CD4-positive, alpha-beta T cell (primary cell): ENCODE results near the gene SDK2. TPM values are rescaled to one million over a fixed set of nuclear protein-coding genes. Genes with fewer than 3 reads are reported as not detected.

Source experiments
- ATAC-seq: fragments of 200-7000 bp; cut with Tn5 transposase; one replicate; pipeline ENCODE4 v1.10.0; 2022; ENCODE audit warnings: mild to moderate bottlenecking; ENCODE audit not compliant: poor library complexity
- CTCF ChIA-PET: fragments of 350-600 bp; sonication (Branson Sonifier 250); formaldehyde crosslinking; loops from one replicate; lab custom pipeline; 2021; ENCODE audit warnings: antibody characterized with exemption, inconsistent platforms; lab: Charles Lee
- POLR2A ChIA-PET: fragments of 350-600 bp; sonication (Branson Sonifier 250); formaldehyde crosslinking; loops from one replicate; lab custom pipeline; 2021; ENCODE audit warnings: antibody characterized with exemption, inconsistent platforms; lab: Charles Lee
- DNase-seq, 14 experiments: peaks; one replicate each; pipeline ENCODE4 v3.0.0-alpha.2; 2013 to 2020; ENCODE audit warnings: mixed read lengths in 2 of 14
- H3K27ac ChIP-seq, 2 donors: one replicate each; pipeline versions ENCODE4 v1.5.1 to v1.7.0; 2013; ENCODE audit warnings: low read length in 2 of 2, low read depth in 1 of 2, mild to moderate bottlenecking in 1 of 2
- H3K27me3 ChIP-seq, 2 experiments: 1 replicate in 1 of 2; 2 replicates in 1 of 2; pipeline versions ENCODE4 v1.6.1 to v1.7.0; 2013; ENCODE audit warnings: low read length in 2 of 2, control low read depth in 1 of 2, mild to moderate bottlenecking in 1 of 2, moderate library complexity in 1 of 2; ENCODE audit not compliant: insufficient read depth in 2 of 2, control insufficient read depth in 1 of 2
- H3K36me3 ChIP-seq: one replicate; pipeline ENCODE4 v1.6.1; 2013; ENCODE audit warnings: low read length, control low read depth; ENCODE audit not compliant: insufficient read depth
- H3K4me1 ChIP-seq: one replicate; pipeline ENCODE4 v1.6.1; 2013; ENCODE audit warnings: low read length, control low read depth; ENCODE audit not compliant: insufficient read depth
- H3K4me3 ChIP-seq: one replicate; pipeline ENCODE4 v1.5.1; 2013; ENCODE audit warnings: mild to moderate bottlenecking, low read length, moderate library complexity
- H3K9me3 ChIP-seq, 2 experiments: 1 replicate in 1 of 2; 2 replicates in 1 of 2; pipeline versions ENCODE4 v1.6.1 to v1.7.0; 2013; ENCODE audit warnings: low read length in 2 of 2, mild to moderate bottlenecking in 2 of 2, control low read depth in 1 of 2, moderate library complexity in 1 of 2; ENCODE audit not compliant: control insufficient read depth in 1 of 2, insufficient read depth in 1 of 2
- H3K27ac Mint-ChIP-seq: one replicate; pipeline ENCODE4 v1.8.0; 2020; ENCODE audit warnings: mixed read lengths
- H3K27me3 Mint-ChIP-seq: one replicate; pipeline ENCODE4 v1.8.0; 2021; ENCODE audit warnings: mixed read lengths
- H3K36me3 Mint-ChIP-seq: one replicate; pipeline ENCODE4 v1.8.0; 2021; ENCODE audit warnings: low read depth, mixed read lengths
- H3K4me1 Mint-ChIP-seq: one replicate; pipeline ENCODE4 v1.8.0; 2021; ENCODE audit warnings: low read depth, mixed read lengths
- H3K4me3 Mint-ChIP-seq: one replicate; pipeline ENCODE4 v1.8.0; 2020; ENCODE audit warnings: mild to moderate bottlenecking, mixed read lengths
- H3K9me3 Mint-ChIP-seq: one replicate; pipeline ENCODE4 v1.8.0; 2020; ENCODE audit warnings: mixed read lengths
- intact Hi-C, 2 experiments: fragments of 100-400 bp; cut with DNase I in 1 of 2; cut with micrococcal nuclease in 1 of 2; formaldehyde crosslinking; loops; one replicate each; pipeline versions ENCODE4 v1.15.1 to v1.9.0; 2023 to 2025; cut with DNase I, micrococcal nuclease
- total RNA-seq, 174 experiments: library from RNA in 2 of 174; stranded (reverse) in 2 of 174; gene quantifications; one replicate each; pipeline ENCODE4 v1.2.3 and lab custom pipeline; 2021 to 2026
- TF ChIP-seq, protein P1 (sequence below): fragments of 200-600 bp; IDR thresholded peaks from one replicate; pipeline ENCODE4 v1.8.0; 2022; ENCODE audit warnings: antibody characterized with exemption, mild to moderate bottlenecking

Gene SDK2
- total RNA-seq, 2 experiments from 2014 or later, result 8.1 to 8.2 TPM

- Mint-ChIP-seq H3K27me3 (no peaks in the 10 kb centered on the region), H3K27ac (no peak overlapping the region), H3K4me1 (no peaks in the 10 kb centered on the region), H3K36me3 (no peaks in the 10 kb centered on the region), H3K9me3 (no peaks in the 10 kb centered on the region), H3K4me3 (no peak overlapping the region)
- ATAC-seq, result no peak
- POLR2A ChIA-PET, result no interaction called here
- no peaks in the 10 kb centered on the region for H3K36me3 ChIP-seq
- H3K9me3 ChIP-seq, result peaks cover 0 to under 1% of the 10 kb centered on the region in 2 experiments
- intact Hi-C loops, result no loop called here
- H3K4me3 ChIP-seq, result no peak overlapping the region
- TF ChIP-seq, protein P1, sequence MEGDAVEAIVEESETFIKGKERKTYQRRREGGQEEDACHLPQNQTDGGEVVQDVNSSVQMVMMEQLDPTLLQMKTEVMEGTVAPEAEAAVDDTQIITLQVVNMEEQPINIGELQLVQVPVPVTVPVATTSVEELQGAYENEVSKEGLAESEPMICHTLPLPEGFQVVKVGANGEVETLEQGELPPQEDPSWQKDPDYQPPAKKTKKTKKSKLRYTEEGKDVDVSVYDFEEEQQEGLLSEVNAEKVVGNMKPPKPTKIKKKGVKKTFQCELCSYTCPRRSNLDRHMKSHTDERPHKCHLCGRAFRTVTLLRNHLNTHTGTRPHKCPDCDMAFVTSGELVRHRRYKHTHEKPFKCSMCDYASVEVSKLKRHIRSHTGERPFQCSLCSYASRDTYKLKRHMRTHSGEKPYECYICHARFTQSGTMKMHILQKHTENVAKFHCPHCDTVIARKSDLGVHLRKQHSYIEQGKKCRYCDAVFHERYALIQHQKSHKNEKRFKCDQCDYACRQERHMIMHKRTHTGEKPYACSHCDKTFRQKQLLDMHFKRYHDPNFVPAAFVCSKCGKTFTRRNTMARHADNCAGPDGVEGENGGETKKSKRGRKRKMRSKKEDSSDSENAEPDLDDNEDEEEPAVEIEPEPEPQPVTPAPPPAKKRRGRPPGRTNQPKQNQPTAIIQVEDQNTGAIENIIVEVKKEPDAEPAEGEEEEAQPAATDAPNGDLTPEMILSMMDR, result no peak
- H3K27ac ChIP-seq, result no peak overlapping the region
- DNase-seq, result no peak
- H3K27me3 ChIP-seq, result no peaks in the 10 kb centered on the region
- CTCF ChIA-PET, result no interaction called here
- no peaks in the 10 kb centered on the region for H3K4me1 ChIP-seq
Measured at GRCh38 chr17:73519714-73520368, 124.4 kb downstream of the SDK2 start.

GRCh38 chr17:73519011-73519410, 125.2 kb downstream of the SDK2 start:
- ATAC-seq (no peak), DNase-seq (no peak)
- ChIA-PET POLR2A (no interaction called here), CTCF (no interaction called here)
- Histone ChIP-seq H3K36me3 (no peaks in the 10 kb centered on the region), H3K4me3 (no peak overlapping the region), H3K27me3 (no peaks in the 10 kb centered on the region), H3K4me1 (no peaks in the 10 kb centered on the region), H3K9me3 (no peaks in the 10 kb centered on the region), H3K27ac (no peak overlapping the region)
- Mint-ChIP-seq H3K4me3 (no peak overlapping the region), H3K27ac (no peak overlapping the region), H3K9me3 (no peaks in the 10 kb centered on the region), H3K27me3 (no peaks in the 10 kb centered on the region), H3K4me1 (no peaks in the 10 kb centered on the region), H3K36me3 (no peaks in the 10 kb centered on the region)
- TF ChIP-seq, protein P1, result no peak
- intact Hi-C loops, result no loop called here

DNA sequence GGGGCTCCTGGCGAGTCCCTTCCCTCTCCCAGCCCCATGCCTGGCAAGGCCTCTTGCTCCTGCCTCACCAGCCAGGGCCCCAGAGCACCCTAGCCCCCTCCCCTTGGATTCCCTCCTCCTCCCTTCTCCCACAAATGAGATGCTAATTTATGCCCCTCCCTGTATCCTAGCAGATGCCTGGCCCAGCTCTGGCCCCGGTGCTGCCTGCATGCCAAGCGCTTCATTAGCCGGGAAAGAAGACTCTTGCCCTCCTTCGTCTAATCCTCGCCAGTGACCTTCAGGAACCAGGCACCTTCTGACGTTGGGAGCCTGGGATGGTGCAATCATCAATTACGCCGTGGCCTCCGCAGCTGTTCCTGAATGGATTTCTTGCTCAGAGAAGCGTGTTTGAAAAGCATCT, 127.8 kb downstream of the SDK2 start:
- intact Hi-C loops, result no loop called here
- no peaks in the 10 kb centered on the region for H3K9me3 Mint-ChIP-seq
- no peak overlapping the region for H3K27ac ChIP-seq
- no peaks in the 10 kb centered on the region for H3K27me3 ChIP-seq
- no peaks in the 10 kb centered on the region for H3K36me3 Mint-ChIP-seq
- ATAC-seq (no peak), DNase-seq (no peak)
- no peak overlapping the region for H3K4me3 ChIP-seq
- H3K27me3 Mint-ChIP-seq, result no peaks in the 10 kb centered on the region
- CTCF ChIA-PET, result no interaction called here
- H3K27ac Mint-ChIP-seq, result no peak overlapping the region
- POLR2A ChIA-PET, result no interaction called here
- H3K4me1 ChIP-seq, result no peaks in the 10 kb centered on the region
- H3K36me3 ChIP-seq, result no peaks in the 10 kb centered on the region
- no peaks in the 10 kb centered on the region for H3K4me1 Mint-ChIP-seq
- no peaks in the 10 kb centered on the region for H3K9me3 ChIP-seq
- H3K4me3 Mint-ChIP-seq, result no peak overlapping the region
- TF ChIP-seq, protein P1, result no peak
